ENCODE data around the gene SV2C. TPM values are rescaled to one million over a fixed set of nuclear protein-coding genes. Genes with fewer than 3 reads are reported as not detected.

SV2C gene
- total RNA-seq, 1 experiment from 2014 or later = not detected

GRCh38 chr5:76305269-76305668 is 222.1 kb downstream of the SV2C start:
- H3K4me1 ChIP-seq (ENCODE audit: control insufficient read depth in 1 of 2, insufficient read depth in 2 of 2, low read length in 2 of 2) = no peaks in the 10 kb centered on the region
- H3K9me3 ChIP-seq (ENCODE audit: control insufficient read depth in 1 of 2, insufficient read depth in 1 of 2, low read depth in 1 of 2, low read length in 2 of 2) = no peaks in the 10 kb centered on the region
- intact Hi-C loops (cut with micrococcal nuclease) = no loop called here
- RAD21 ChIA-PET (ENCODE audit: low non-redundant PET in 1 of 2, low total read pairs in 2 of 2, uncharacterized antibody in 2 of 2, unreplicated experiment in 2 of 2) = no interaction called here
- CTCF ChIA-PET = interaction anchor here (0.9 kb wide), 1 partner anchor 239 kb away, joined by 3 read pairs; no protein-coding TSS in a partner anchor
- no TSS peak for BruUV-seq (replicated peaks)
- no peak for TF ChIP-seq EZH2 (IDR thresholded peaks at IDR 0.05)
- no peak for TF ChIP-seq ZNF274 (IDR thresholded peaks at IDR 0.05; ENCODE audit: low read depth, low read length)
- TF ChIP-seq ZFX (IDR thresholded peaks at IDR 0.05) = no peak
- TF ChIP-seq MAX (IDR thresholded peaks at IDR 0.05) = no peak
- TF ChIP-seq CBX3 (IDR thresholded peaks at IDR 0.05; ENCODE audit: low read depth) = no peak
- no peak for TF ChIP-seq ELF1 (IDR thresholded peaks at IDR 0.05; ENCODE audit: borderline replicate concordance, low read depth)
- no peak for TF ChIP-seq EGR1 (IDR thresholded peaks at IDR 0.05; ENCODE audit: low read depth)
- TF ChIP-seq SIN3A (IDR thresholded peaks at IDR 0.05; ENCODE audit: low read depth) = no peak
- H3K36me3 ChIP-seq (ENCODE audit: control insufficient read depth in 1 of 2, insufficient read depth in 2 of 2, low read length in 2 of 2) = no peaks in the 10 kb centered on the region
- H3K4me2 ChIP-seq (ENCODE audit: low read length) = no peak overlapping the region
- H4K20me1 ChIP-seq (ENCODE audit: insufficient read depth) = no peaks in the 10 kb centered on the region
- no peaks in the 10 kb centered on the region for H3K27me3 ChIP-seq (ENCODE audit: insufficient read depth, low read length)
- DNase-seq (ENCODE audit: low read depth, low spot score) (no peak), ATAC-seq (no peak)
- no peaks in the 10 kb centered on the region for H3K9me2 ChIP-seq (ENCODE audit: insufficient read depth)
- H3K27ac ChIP-seq (ENCODE audit: low read depth, low read length) = no peak overlapping the region
- H2AFZ ChIP-seq (ENCODE audit: low read depth, low read length, poor library complexity, severe bottlenecking) = no peak overlapping the region
- POLR2A ChIA-PET = no interaction called here
- no peak overlapping the region for H3K4me3 ChIP-seq (replicated peaks in 1 of 2; ENCODE audit: low read depth in 1 of 2, low read length in 2 of 2)
- no peaks in the 10 kb centered on the region for H3K79me2 ChIP-seq (ENCODE audit: insufficient read depth, low read length)
- no peak overlapping the region for H3K9ac ChIP-seq (ENCODE audit: low read length)

GRCh38 chr5:76305775-76306174 is 222.6 kb downstream of the SV2C start:
- ATAC-seq (no peak), DNase-seq (ENCODE audit: low read depth, low spot score) (no peak)
- RAD21 ChIA-PET (ENCODE audit: low non-redundant PET in 1 of 2, low total read pairs in 2 of 2, uncharacterized antibody in 2 of 2, unreplicated experiment in 2 of 2) = no interaction called here

More at GRCh38 chr5:76305775-76306174, 222.6 kb downstream of the SV2C start:
- Histone ChIP-seq H3K4me3 (replicated peaks in 1 of 2; ENCODE audit: low read depth in 1 of 2, low read length in 2 of 2) (no peak overlapping the region), H3K9ac (ENCODE audit: low read length) (no peak overlapping the region), H2AFZ (ENCODE audit: low read depth, low read length, poor library complexity, severe bottlenecking) (no peak overlapping the region), H3K36me3 (ENCODE audit: control insufficient read depth in 1 of 2, insufficient read depth in 2 of 2, low read length in 2 of 2) (no peaks in the 10 kb centered on the region), H3K79me2 (ENCODE audit: insufficient read depth, low read length) (no peaks in the 10 kb centered on the region), H3K27me3 (ENCODE audit: insufficient read depth, low read length) (no peaks in the 10 kb centered on the region), H3K4me1 (ENCODE audit: control insufficient read depth in 1 of 2, insufficient read depth in 2 of 2, low read length in 2 of 2) (no peaks in the 10 kb centered on the region), H3K27ac (ENCODE audit: low read depth, low read length) (no peak overlapping the region), H3K4me2 (ENCODE audit: low read length) (no peak overlapping the region), H3K9me2 (ENCODE audit: insufficient read depth) (no peaks in the 10 kb centered on the region), H3K9me3 (ENCODE audit: control insufficient read depth in 1 of 2, insufficient read depth in 1 of 2, low read depth in 1 of 2, low read length in 2 of 2) (no peaks in the 10 kb centered on the region), H4K20me1 (ENCODE audit: insufficient read depth) (no peaks in the 10 kb centered on the region)
- ChIA-PET CTCF (interaction anchor here (0.9 kb wide), 1 partner anchor 239 kb away, joined by 3 read pairs; no protein-coding TSS in a partner anchor), POLR2A (no interaction called here)
- intact Hi-C loops (cut with micrococcal nuclease) = no loop called here
- no TSS peak for BruUV-seq (replicated peaks)
- TF ChIP-seq EGR1 (IDR thresholded peaks at IDR 0.05; ENCODE audit: low read depth) = no peak
- no peak for TF ChIP-seq POLR2AphosphoS5 (IDR thresholded peaks at IDR 0.05; ENCODE audit: low read depth, low read length)
- no peak for TF ChIP-seq TCF7L2 (IDR thresholded peaks at IDR 0.05; ENCODE audit: borderline replicate concordance, extremely low read depth, insufficient read depth, insufficient read length)
- TF ChIP-seq RAD21 (IDR thresholded peaks at IDR 0.05; ENCODE audit: low read depth) = no peak
- TF ChIP-seq ZNF274 (IDR thresholded peaks at IDR 0.05; ENCODE audit: low read depth, low read length) = no peak

All from HCT116 (cell line).